Measurements from ENCODE around the gene PCID2.

- TF ChIP-seq CTCF (IDR thresholded peaks at IDR 0.05) (no peak), EZH2phosphoT487 (IDR thresholded peaks at IDR 0.05) (no peak), EZH2 (IDR thresholded peaks at IDR 0.05) (no peak)
Measured at GRCh38 chr13:113129921-113130750, 78.3 kb downstream of the PCID2 start.
